Stimulated activated memory B cell treated with anti-CD40 and anti-IgM and Interleukin-4, amounts not matched to agents 10 μg/mL and 1 μg/mL and 100 μg/mL, for 72 hours (primary cell): Measurements from ENCODE around the gene EPSTI1.

Source experiments
- ATAC-seq: fragments of 150-1000 bp; cut with Tn5 transposase; 2 replicates; pipeline ENCODE4 v1.10.0; 2021
- H3K27ac Mint-ChIP-seq: one replicate; pipeline ENCODE4 v1.8.0; 2022; ENCODE audit warnings: mild to moderate bottlenecking, mixed read lengths
- H3K27me3 Mint-ChIP-seq: one replicate; pipeline ENCODE4 v1.8.0; 2022; ENCODE audit warnings: mixed read lengths
- H3K36me3 Mint-ChIP-seq: one replicate; pipeline ENCODE4 v1.8.0; 2022; ENCODE audit warnings: mixed read lengths
- H3K4me1 Mint-ChIP-seq: one replicate; pipeline ENCODE4 v1.8.0; 2022; ENCODE audit warnings: mixed read lengths
- H3K4me3 Mint-ChIP-seq: one replicate; pipeline ENCODE4 v1.8.0; 2022; ENCODE audit warnings: mild to moderate bottlenecking, moderate library complexity, mixed read lengths
- H3K9me3 Mint-ChIP-seq: one replicate; pipeline ENCODE4 v1.8.0; 2022; ENCODE audit warnings: mixed read lengths

Gene EPSTI1

GRCh38 chr13:43019811-43020210 is 27.8 kb upstream of the EPSTI1 start:
- no peaks in the 10 kb centered on the region for H3K27me3 Mint-ChIP-seq
- ATAC-seq: no peak
- peaks cover 14% of the 10 kb centered on the region for H3K4me1 Mint-ChIP-seq
- H3K9me3 Mint-ChIP-seq: no peaks in the 10 kb centered on the region
- no peaks in the 10 kb centered on the region for H3K36me3 Mint-ChIP-seq
- no peak overlapping the region for H3K4me3 Mint-ChIP-seq
- no peak overlapping the region for H3K27ac Mint-ChIP-seq

- H3K9me3 Mint-ChIP-seq: no peaks in the 10 kb centered on the region
- H3K4me3 Mint-ChIP-seq: no peak overlapping the region
- no peaks in the 10 kb centered on the region for H3K27me3 Mint-ChIP-seq
- ATAC-seq: no peak
- H3K36me3 Mint-ChIP-seq: no peaks in the 10 kb centered on the region
- H3K27ac Mint-ChIP-seq: no peak overlapping the region
- H3K4me1 Mint-ChIP-seq: no peaks in the 10 kb centered on the region
Observed at GRCh38 chr13:43016226-43016625, 24.2 kb upstream of the EPSTI1 start.

- H3K4me1 Mint-ChIP-seq: no peaks in the 10 kb centered on the region
- H3K27ac Mint-ChIP-seq: no peak overlapping the region
Observed at GRCh38 chr13:43014162-43014561, 22.1 kb upstream of the EPSTI1 start.

GRCh38 chr13:43009506-43009905 is 17.5 kb upstream of the EPSTI1 start:
- Mint-ChIP-seq H3K4me3 (no peak overlapping the region), H3K4me1 (no peaks in the 10 kb centered on the region), H3K27ac (no peak overlapping the region), H3K9me3 (no peaks in the 10 kb centered on the region), H3K27me3 (no peaks in the 10 kb centered on the region), H3K36me3 (no peaks in the 10 kb centered on the region)
- ATAC-seq: no peak

More at GRCh38 chr13:43014162-43014561, 22.1 kb upstream of the EPSTI1 start:
- H3K36me3 Mint-ChIP-seq: no peaks in the 10 kb centered on the region
- ATAC-seq: no peak
- no peaks in the 10 kb centered on the region for H3K27me3 Mint-ChIP-seq
- H3K9me3 Mint-ChIP-seq: no peaks in the 10 kb centered on the region
- H3K4me3 Mint-ChIP-seq: no peak overlapping the region

GRCh38 chr13:43008596-43008995 is 16.6 kb upstream of the EPSTI1 start:
- H3K9me3 Mint-ChIP-seq: no peaks in the 10 kb centered on the region
- no peak overlapping the region for H3K4me3 Mint-ChIP-seq
- no peak overlapping the region for H3K27ac Mint-ChIP-seq
- no peaks in the 10 kb centered on the region for H3K36me3 Mint-ChIP-seq
- no peak for ATAC-seq
- no peaks in the 10 kb centered on the region for H3K27me3 Mint-ChIP-seq
- H3K4me1 Mint-ChIP-seq: no peaks in the 10 kb centered on the region

- no peak overlapping the region for H3K4me3 Mint-ChIP-seq
- peaks cover 6% of the 10 kb centered on the region for H3K9me3 Mint-ChIP-seq
- no peak for ATAC-seq
- H3K27ac Mint-ChIP-seq: no peak overlapping the region
- H3K27me3 Mint-ChIP-seq: no peaks in the 10 kb centered on the region
- no peaks in the 10 kb centered on the region for H3K4me1 Mint-ChIP-seq
- no peaks in the 10 kb centered on the region for H3K36me3 Mint-ChIP-seq
Observed at GRCh38 chr13:43006893-43007631, 15.0 kb upstream of the EPSTI1 start.

GRCh38 chr13:43005460-43006236 is 13.6 kb upstream of the EPSTI1 start:
- Mint-ChIP-seq H3K27ac (no peak overlapping the region), H3K9me3 (peaks cover 6% of the 10 kb centered on the region), H3K36me3 (no peaks in the 10 kb centered on the region), H3K27me3 (no peaks in the 10 kb centered on the region), H3K4me3 (no peak overlapping the region), H3K4me1 (no peaks in the 10 kb centered on the region)
- no peak for ATAC-seq

- no peak for ATAC-seq
Observed at GRCh38 chr13:43003729-43004128, 11.7 kb upstream of the EPSTI1 start.

GRCh38 chr13:43003010-43003409 is 11.0 kb upstream of the EPSTI1 start:
- H3K27me3 Mint-ChIP-seq: no peaks in the 10 kb centered on the region
- H3K9me3 Mint-ChIP-seq: peaks cover 6% of the 10 kb centered on the region
- H3K27ac Mint-ChIP-seq: no peak overlapping the region
- H3K4me1 Mint-ChIP-seq: no peaks in the 10 kb centered on the region
- no peaks in the 10 kb centered on the region for H3K36me3 Mint-ChIP-seq
- ATAC-seq: no peak
- H3K4me3 Mint-ChIP-seq: no peak overlapping the region

More at GRCh38 chr13:43003729-43004128, 11.7 kb upstream of the EPSTI1 start:
- no peak overlapping the region for H3K4me3 Mint-ChIP-seq
- no peak overlapping the region for H3K27ac Mint-ChIP-seq
- H3K36me3 Mint-ChIP-seq: no peaks in the 10 kb centered on the region
- peaks cover 6% of the 10 kb centered on the region for H3K9me3 Mint-ChIP-seq
- no peaks in the 10 kb centered on the region for H3K4me1 Mint-ChIP-seq
- no peaks in the 10 kb centered on the region for H3K27me3 Mint-ChIP-seq

- H3K9me3 Mint-ChIP-seq: peaks cover 6% of the 10 kb centered on the region
- no peak for ATAC-seq
- H3K27me3 Mint-ChIP-seq: no peaks in the 10 kb centered on the region
- no peak overlapping the region for H3K27ac Mint-ChIP-seq
- H3K36me3 Mint-ChIP-seq: no peaks in the 10 kb centered on the region
- peaks cover 7% of the 10 kb centered on the region for H3K4me1 Mint-ChIP-seq
- H3K4me3 Mint-ChIP-seq: no peak overlapping the region
Observed at GRCh38 chr13:43002021-43002420, 10.0 kb upstream of the EPSTI1 start.

- H3K9me3 Mint-ChIP-seq: peaks cover 6% of the 10 kb centered on the region
- H3K27ac Mint-ChIP-seq: no peak overlapping the region
- H3K36me3 Mint-ChIP-seq: no peaks in the 10 kb centered on the region
- peaks cover 10% of the 10 kb centered on the region for H3K4me1 Mint-ChIP-seq
- H3K27me3 Mint-ChIP-seq: no peaks in the 10 kb centered on the region
- H3K4me3 Mint-ChIP-seq: no peak overlapping the region
- no peak for ATAC-seq
Observed at GRCh38 chr13:43000676-43001075, 8.6 kb upstream of the EPSTI1 start.

- Mint-ChIP-seq H3K27ac (no peak overlapping the region), H3K9me3 (peaks cover 6% of the 10 kb centered on the region), H3K4me1 (peaks cover 15% of the 10 kb centered on the region), H3K36me3 (no peaks in the 10 kb centered on the region), H3K4me3 (no peak overlapping the region), H3K27me3 (no peaks in the 10 kb centered on the region)
- ATAC-seq: no peak
Observed at GRCh38 chr13:42999491-42999890, 7.5 kb upstream of the EPSTI1 start.

- Mint-ChIP-seq H3K4me1 (peaks cover 23% of the 10 kb centered on the region), H3K27me3 (no peaks in the 10 kb centered on the region), H3K36me3 (no peaks in the 10 kb centered on the region), H3K4me3 (no peak overlapping the region), H3K9me3 (no peaks in the 10 kb centered on the region), H3K27ac (no peak overlapping the region)
- peak; percentile 74 for ATAC-seq
Observed at GRCh38 chr13:42997381-42997780, 5.3 kb upstream of the EPSTI1 start.

GRCh38 chr13:42996584-42996983 is 4.5 kb upstream of the EPSTI1 start:
- no peak overlapping the region for H3K4me3 Mint-ChIP-seq
- H3K36me3 Mint-ChIP-seq: no peaks in the 10 kb centered on the region
- H3K9me3 Mint-ChIP-seq: no peaks in the 10 kb centered on the region
- no peak for ATAC-seq
- no peaks in the 10 kb centered on the region for H3K27me3 Mint-ChIP-seq
- H3K4me1 Mint-ChIP-seq: peaks cover 31% of the 10 kb centered on the region
- no peak overlapping the region for H3K27ac Mint-ChIP-seq

- Mint-ChIP-seq H3K4me1 (peaks cover 48% of the 10 kb centered on the region), H3K27ac (peak overlapping the region; percentile 24), H3K9me3 (no peaks in the 10 kb centered on the region), H3K4me3 (no peak overlapping the region), H3K36me3 (no peaks in the 10 kb centered on the region), H3K27me3 (no peaks in the 10 kb centered on the region)
- ATAC-seq: no peak
Observed at GRCh38 chr13:42994878-42995277, 2.8 kb upstream of the EPSTI1 start.

- Mint-ChIP-seq H3K27ac (peak overlapping the region; percentile 100), H3K4me3 (peak overlapping the region; percentile 98), H3K27me3 (no peaks in the 10 kb centered on the region), H3K36me3 (no peaks in the 10 kb centered on the region), H3K4me1 (peaks cover 52% of the 10 kb centered on the region), H3K9me3 (no peaks in the 10 kb centered on the region)
- ATAC-seq: no peak
Observed at GRCh38 chr13:42992764-42993122, 702 bp upstream of the EPSTI1 start.
